Measurements from ENCODE around the gene HOXD9. TPM values are rescaled to one million over a fixed set of nuclear protein-coding genes. Genes with fewer than 3 reads are reported as not detected.

The HOXD9 gene
- total and polyA plus RNA-seq, 8 donors: 0.12 to 1.1 (median 0.34) TPM; not detected in 2

DNA sequence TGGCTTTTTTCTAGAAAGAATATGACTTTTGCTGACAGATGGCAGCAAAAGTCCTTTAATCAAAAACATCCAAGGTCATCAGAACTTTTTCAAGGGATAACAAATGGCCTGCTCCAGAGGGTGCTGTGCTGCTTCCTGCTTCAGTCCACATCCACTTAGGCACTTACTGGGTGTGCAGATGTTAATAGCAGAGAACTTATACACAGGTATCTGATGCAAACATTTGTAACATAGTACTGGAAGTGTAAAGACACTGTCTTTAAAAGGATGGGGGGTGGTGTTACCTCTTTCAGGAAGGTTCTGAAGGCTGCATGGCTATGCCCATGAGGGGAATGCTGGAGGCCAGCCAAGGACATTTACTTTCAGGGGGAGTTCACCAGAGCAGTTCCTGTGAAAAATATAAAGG lies 12.5 kb downstream of the HOXD9 start:
- TF ChIP-seq, protein P1, sequence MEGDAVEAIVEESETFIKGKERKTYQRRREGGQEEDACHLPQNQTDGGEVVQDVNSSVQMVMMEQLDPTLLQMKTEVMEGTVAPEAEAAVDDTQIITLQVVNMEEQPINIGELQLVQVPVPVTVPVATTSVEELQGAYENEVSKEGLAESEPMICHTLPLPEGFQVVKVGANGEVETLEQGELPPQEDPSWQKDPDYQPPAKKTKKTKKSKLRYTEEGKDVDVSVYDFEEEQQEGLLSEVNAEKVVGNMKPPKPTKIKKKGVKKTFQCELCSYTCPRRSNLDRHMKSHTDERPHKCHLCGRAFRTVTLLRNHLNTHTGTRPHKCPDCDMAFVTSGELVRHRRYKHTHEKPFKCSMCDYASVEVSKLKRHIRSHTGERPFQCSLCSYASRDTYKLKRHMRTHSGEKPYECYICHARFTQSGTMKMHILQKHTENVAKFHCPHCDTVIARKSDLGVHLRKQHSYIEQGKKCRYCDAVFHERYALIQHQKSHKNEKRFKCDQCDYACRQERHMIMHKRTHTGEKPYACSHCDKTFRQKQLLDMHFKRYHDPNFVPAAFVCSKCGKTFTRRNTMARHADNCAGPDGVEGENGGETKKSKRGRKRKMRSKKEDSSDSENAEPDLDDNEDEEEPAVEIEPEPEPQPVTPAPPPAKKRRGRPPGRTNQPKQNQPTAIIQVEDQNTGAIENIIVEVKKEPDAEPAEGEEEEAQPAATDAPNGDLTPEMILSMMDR (IDR thresholded peaks at IDR 0.05): no peak
- H3K4me1 ChIP-seq: peaks cover 0 to 14% (median 5%) of the 10 kb centered on the region in 3 donors
- DNase-seq: peak in 1 of 6 donors; percentile 1
- FAIRE-seq: no peak
- no peak overlapping the region for H3K27ac ChIP-seq
- no peaks in the 10 kb centered on the region for H3K9me3 ChIP-seq
- H3K27me3 ChIP-seq: peaks cover 5 to 82% (median 32%) of the 10 kb centered on the region in 4 donors
- H3K4me3 ChIP-seq: no peak overlapping the region
- H3K36me3 ChIP-seq: no peaks in the 10 kb centered on the region
- intact Hi-C loops (cut with DNase I): loop anchor here (5.0 to 10.0 kb wide), 3 partner anchors 320 to 507 kb away; no protein-coding TSS in a partner anchor
- no peak for ATAC-seq

DNA sequence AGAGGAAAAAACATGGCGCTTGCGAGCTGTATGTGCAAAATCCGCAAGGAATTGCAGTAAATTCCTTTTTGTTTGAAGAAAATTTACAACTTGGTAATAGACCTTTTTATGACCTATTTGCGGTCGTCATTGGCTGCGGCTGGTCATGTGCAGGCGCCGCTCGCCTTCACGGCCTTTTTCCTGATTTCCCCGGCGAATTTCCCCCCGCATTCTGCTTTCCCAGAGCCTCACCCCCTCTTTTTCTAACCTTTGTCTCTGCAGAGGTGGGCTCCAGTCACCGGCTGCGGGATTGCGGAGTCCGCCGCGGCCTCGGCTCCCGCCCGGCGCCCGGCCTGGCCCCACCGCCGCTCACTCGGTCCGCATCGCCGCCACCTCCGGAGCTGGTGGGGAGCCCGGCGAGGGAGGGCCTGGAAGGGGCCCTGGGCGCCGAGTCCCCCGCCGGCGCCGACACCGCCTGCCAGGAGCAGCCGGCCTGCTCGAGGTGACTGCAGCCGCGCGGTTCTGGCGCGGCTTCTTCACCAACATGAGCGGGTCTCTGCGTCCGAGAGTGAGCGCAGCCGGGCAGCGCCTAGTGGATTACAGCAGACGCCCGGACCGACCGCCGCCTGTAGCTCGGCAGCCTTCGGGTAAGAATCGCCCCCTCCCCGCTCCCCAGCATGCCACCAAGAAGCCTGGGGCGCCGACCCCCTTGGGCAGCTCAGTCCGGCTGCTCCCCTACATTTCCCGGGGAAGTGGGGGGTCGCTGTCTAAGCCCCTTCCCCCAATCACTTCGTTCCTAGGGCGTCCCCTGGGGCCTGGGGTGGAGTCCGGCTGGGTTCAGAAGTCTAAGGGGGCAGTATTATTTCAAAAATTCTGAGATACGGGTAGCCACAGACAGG lies 14.1 kb downstream of the HOXD9 start:
- TF ChIP-seq, protein P1 (IDR thresholded peaks at IDR 0.05): no peak

DNA sequence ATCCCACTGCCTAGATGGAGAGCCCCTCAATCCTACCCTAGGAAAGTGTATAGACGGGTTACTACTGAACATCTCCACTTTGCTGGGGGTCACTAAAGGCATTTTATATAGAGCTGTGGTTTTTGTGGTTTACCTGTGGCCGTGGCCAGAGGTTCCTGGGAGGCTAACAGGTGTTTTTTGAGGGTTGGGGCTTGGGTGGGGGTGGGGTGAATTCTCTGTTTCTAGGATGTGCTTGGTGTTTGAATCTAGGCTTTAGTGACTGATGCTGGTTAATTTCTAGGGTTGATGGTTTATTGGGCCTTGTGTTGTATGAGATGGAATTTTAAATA lies 14.7 kb downstream of the HOXD9 start:
- Histone ChIP-seq H3K4me1 (peaks cover 0 to 8% (median 2%) of the 10 kb centered on the region in 3 donors), H3K9me3 (no peaks in the 10 kb centered on the region), H3K4me3 (no peak overlapping the region), H3K36me3 (no peaks in the 10 kb centered on the region), H3K27me3 (peaks cover 0 to 73% (median 23%) of the 10 kb centered on the region in 4 donors), H3K27ac (no peak overlapping the region)
- TF ChIP-seq, protein P1 (IDR thresholded peaks at IDR 0.05): no peak
- 12 to 18% methylated on average over 2 of the region's 2 CpGs for WGBS, 2 donors
- FAIRE-seq: no peak
- ATAC-seq: no peak
- intact Hi-C loops (cut with DNase I): loop anchor here (5.0 to 10.0 kb wide), 3 partner anchors 318 to 505 kb away; no protein-coding TSS in a partner anchor
- DNase-seq: no peak

More for the DNA sequence above, 14.1 kb downstream of the HOXD9 start:
- 3 to 6% methylated on average over 64 to 71 of the region's 71 CpGs for WGBS, 2 donors
- H3K9me3 ChIP-seq: no peaks in the 10 kb centered on the region
- peak overlapping the region in 2 of 4 donors; percentile 23 to 35 for H3K4me3 ChIP-seq
- H3K4me1 ChIP-seq: peaks cover 0 to 14% (median 5%) of the 10 kb centered on the region in 3 donors
- H3K27me3 ChIP-seq: peaks cover 0 to 79% (median 29%) of the 10 kb centered on the region in 4 donors
- no peaks in the 10 kb centered on the region for H3K36me3 ChIP-seq
- no peak overlapping the region for H3K27ac ChIP-seq
- peak in 1 of 4 donors; percentile 20 for ATAC-seq
- intact Hi-C loops (cut with DNase I): loop anchor here (5.0 to 10.0 kb wide), 3 partner anchors 318 to 506 kb away; no protein-coding TSS in a partner anchor
- no peak for FAIRE-seq
- DNase-seq: peak in 1 of 6 donors; percentile 68

DNA sequence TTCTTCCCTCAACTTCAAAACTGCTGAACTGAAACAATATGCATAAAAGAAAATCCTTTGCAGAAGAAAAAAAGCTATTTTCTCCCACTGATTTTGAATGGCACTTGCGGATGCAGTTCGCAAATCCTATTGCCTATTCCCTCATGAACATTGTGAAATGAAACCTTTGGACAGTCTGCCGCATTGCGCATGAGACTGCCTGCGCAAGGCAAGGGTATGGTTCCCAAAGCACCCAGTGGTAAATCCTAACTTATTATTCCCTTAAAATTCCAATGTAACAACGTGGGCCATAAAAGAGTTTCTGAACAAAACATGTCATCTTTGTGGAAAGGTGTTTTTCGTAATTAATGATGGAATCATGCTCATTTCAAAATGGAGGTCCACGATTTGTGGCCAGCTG lies 15.4 kb downstream of the HOXD9 start:
- Histone ChIP-seq H3K27me3 (peaks cover 0 to 66% (median 18%) of the 10 kb centered on the region in 4 donors), H3K9me3 (no peaks in the 10 kb centered on the region), H3K27ac (no peak overlapping the region), H3K4me1 (peaks cover 0 to 6% (median 0%) of the 10 kb centered on the region in 3 donors), H3K36me3 (no peaks in the 10 kb centered on the region), H3K4me3 (no peak overlapping the region)
- intact Hi-C loops (cut with DNase I): loop anchor here (5.0 to 10.0 kb wide), 3 partner anchors 317 to 504 kb away; no protein-coding TSS in a partner anchor
- no peak for FAIRE-seq
- no peak for DNase-seq
- TF ChIP-seq, protein P1 (IDR thresholded peaks at IDR 0.05): no peak
- no peak for ATAC-seq
- WGBS, 2 donors: 29 to 35% methylated on average over 8 of the region's 8 CpGs
